Stimulated activated CD4-positive, alpha-beta T cell treated with anti-CD3 and anti-CD28 coated beads, Interleukin-1b, Interleukin-23, amount 100 ng/mL, for 24 hours (primary cell): ENCODE results near the gene ELFN2.

Experiments used
- DNase-seq, 4 experiments: peaks; one replicate each; pipeline ENCODE4 v3.0.0-alpha.2; 2020; ENCODE audit warnings: low read depth in 4 of 4, low spot score in 1 of 4

The ELFN2 gene

DNA sequence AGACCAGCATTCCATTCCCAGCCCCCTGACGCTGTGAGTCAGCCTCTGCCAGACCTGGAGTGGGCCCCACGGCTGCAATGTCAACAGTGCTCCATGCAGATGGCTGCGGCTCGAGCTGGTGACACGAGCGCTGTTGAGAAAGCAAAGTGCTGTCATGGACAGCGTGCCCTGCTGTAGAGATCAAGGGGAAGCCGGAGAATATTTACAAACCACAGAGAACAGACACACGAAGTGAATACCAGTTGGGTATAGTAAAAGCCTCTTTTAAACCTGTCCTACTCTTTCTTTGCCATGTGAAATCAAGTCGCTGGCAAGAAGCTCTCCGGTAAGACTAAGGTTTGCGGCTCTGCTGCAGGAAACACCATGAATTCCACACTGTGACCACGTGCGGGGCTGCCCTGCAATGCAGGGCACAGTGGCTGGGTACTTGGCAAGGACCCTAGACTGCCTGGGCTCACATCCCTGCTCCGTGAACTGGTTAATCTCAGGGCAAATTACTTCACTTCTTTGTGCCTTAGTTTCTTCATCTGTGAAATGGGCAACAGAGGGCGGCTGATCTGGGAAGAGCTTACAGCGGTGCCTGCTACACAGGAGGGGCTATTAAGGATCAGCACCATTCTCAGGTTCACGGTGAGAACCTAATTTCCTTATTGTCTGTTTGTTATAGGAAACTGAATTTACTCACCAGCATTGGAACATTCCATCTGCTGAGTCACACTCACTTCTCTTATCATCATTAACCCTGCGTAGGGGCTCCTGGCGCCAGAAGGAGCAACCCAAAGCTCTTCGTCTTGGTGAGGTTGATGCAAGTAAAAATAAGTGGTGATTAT is 27.8 kb upstream of the ELFN2 start:
- no peak for DNase-seq

DNA sequence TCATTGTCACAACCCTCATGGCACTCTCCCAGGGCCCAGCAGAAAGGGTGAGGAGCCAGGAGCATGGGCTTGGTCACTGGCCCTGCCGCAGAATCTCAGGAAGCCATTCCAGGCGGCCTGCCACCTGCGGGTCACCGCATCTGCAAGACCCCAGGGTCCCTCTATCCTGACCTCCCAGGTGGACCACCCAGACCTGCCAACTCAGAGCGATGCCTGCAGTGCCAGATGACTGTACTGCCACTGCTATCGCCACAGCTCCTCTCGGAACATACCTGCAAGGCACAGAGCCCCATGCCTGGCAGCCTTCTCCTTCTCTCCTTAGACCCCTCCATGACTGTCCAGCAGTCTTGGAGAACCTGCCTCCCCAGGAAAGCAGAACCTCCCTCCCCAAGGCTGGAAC is 26.4 kb upstream of the ELFN2 start:
- no peak for DNase-seq

DNA sequence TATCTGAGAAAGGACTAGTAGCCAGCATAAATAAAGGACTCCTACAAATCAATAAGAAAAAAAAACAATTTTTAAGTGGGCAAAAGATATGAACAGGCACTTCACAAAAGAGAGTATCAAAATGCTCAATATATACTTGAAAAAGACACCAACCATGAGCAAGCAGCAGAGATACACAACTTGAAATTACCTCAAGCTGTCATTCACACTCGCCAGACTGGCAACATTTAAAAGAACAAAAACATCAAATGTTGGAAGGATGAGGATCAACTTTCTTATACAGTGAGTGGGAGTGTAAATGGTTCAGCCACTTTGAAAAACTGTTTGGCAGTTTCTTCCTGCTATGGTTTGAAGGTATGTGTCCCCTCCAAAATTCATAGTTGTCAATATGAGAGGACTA is 23.9 kb upstream of the ELFN2 start:
- DNase-seq: no peak

DNA sequence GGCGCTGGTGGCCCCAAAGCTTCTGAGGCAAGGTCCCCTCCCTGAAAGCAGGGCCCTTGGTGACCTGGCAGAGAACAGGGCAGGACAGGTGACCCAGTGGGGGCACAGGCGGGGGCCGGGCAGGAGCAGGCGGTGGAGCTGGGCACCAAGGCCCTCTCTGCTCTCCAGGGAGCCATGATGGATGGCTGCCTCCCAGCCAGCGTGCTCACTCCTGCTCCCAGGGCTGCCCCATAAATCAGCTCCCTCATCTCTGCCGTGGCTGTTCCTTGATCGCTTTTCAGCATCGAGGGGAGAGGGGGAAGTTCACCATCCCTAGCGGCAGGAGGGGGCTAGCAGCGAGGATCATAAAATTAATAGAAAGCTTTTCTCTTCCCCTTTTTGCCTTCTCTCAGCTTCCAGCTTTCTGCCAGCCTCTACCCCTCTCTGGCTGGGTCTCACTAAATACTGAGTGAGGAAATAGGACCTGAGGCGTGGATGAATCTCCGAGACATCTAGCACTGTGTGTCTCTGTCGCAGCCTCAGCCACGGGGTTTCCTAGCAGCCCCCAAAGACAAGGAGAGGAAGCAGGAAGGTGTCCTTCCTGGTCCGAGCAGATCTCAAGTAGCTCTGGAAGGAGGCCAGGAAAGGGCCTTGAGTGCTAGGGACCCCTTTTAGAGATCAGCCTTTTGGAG is 22.2 kb upstream of the ELFN2 start:
- no peak for DNase-seq

DNA sequence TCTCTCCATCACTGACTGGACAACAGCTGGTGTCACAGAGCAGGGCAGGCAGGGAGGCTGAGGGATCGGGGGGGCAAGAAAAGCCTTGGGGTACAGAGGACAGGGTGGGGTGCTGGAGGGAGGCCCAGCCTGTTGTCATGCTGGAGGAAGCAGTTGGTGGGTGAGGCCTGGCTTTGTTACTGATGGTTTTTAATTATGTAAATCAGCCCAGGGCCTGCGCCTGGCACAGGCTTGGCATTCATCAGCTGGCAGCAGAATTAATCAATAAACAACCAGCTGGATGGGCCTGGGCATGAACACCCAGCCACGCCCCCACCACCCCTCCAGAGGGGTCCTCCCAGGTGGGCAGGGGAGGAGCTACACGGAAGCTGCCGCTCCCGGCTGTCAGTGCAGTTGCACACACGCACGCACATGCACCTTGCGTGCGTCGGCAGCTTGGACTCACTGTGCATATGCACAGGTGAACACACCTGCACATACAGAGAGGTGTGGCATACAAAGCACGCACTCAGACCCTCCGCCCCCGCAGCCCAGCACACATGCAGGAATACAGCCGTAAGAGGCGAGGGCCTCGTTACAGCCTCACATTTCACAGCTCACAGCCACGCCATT is 21.3 kb upstream of the ELFN2 start:
- no peak for DNase-seq

DNA sequence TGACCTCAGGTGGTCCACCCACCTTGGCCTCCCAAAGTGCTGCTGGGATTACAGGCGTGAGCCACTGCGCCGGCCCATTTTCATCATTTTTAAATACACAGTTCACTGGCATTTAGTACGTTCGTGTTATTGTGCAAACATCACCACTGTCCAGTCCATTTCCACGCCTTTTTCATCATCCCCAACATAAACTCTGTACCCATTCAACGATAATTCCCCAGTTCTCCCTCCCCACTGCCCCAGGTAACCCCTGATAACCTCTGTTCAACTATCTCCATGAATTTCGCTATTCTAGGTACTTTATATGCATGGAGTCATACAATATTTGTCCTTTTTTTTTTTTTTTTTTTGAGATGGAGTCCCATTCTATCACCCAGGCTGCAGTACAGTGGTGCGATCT is 18.2 kb upstream of the ELFN2 start:
- no peak for DNase-seq

DNA sequence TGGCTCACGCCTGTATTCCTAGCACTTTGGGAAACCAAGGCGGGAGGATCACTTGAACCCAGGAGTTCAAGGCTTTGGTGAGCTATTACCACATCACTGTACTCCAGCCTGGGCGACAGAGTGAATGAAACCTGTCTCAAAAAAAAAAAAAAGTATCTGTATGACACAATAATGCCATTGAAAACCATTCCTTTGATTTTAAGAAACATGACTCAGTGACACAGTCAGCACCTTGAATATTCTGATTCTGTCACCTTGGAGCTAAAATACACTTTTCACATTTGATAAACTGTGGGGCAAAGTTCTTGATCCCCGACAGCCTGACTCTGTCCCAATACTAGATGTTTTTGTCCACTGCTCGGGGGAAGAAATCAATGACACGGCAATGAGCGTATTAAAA is 16.7 kb upstream of the ELFN2 start:
- DNase-seq: no peak

DNA sequence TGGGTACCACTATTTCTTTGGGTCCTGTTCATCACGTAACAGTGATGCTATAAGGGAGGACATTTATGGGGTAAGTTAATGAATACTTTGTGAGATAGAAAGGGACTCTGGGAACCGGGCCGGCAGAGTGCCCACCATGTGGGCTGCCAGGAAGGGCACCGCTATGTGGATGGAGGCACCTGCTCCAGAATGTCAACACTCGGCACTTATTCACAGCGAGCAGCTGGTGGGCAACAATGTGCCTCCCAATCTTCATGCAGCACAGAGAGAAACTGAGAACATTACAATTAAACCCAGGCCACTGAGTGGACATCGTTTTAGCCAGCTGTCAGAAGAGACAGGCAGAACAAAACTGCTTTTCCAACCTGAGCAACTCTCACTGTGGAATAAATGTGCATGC is 15.8 kb upstream of the ELFN2 start:
- DNase-seq: no peak

DNA sequence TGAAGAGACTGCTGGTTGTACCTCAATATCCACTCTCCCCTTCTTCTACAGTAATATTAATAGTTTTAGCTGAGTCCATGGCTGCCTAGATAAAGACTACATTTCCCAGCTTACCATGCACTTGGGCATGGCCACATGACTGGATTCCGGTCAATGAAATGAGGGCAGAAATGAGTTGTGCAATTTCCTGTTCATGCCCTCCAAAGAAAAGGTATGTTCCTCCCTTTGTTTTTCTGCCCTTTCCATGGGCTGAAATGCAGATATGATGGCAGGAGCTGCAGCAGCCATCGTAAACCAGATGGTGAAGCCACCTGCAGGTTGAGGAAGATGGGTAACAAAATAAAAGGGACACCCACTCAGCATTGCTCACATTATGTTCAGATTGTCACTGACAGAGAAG is 15.3 kb upstream of the ELFN2 start:
- DNase-seq: no peak

DNA sequence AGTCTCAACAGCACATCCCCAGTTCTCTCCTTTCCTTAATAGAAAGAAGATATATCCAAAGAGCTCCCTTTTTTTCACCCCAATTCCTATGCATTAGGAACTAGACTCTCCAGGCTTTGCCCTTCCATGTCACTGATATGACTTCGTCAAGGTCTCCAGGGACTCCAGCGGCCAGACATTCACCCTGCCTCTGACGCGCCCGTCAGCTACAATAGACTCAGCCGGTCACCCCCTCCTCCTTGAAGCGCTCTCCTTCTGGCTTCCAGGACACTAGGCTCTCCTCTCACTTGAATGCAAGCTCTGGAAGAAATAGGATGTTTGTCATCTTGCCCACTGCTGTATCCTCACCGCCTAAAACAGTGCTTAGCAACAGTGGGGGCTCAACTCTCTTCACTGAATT is 14.9 kb upstream of the ELFN2 start:
- no peak for DNase-seq

DNA sequence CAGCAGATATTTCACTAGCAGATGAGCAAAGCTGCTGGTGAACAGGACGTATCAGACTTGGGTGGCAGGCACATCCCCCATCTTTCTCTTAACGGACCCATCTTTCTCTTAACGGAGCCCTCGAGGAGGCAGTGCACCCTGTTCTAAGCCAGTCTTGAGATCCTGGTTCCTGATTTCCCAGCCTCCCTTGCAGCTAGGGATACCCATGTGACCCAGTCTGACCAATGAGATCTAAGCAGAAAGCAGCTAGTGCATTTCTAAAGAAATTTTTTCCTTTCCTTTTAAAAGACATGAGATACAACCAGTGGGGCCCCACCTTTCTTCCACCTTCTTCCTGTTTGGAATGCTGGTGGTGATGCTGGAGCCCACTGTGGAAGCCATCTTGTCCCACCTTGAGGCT is 13.6 kb upstream of the ELFN2 start:
- no peak for DNase-seq

DNA sequence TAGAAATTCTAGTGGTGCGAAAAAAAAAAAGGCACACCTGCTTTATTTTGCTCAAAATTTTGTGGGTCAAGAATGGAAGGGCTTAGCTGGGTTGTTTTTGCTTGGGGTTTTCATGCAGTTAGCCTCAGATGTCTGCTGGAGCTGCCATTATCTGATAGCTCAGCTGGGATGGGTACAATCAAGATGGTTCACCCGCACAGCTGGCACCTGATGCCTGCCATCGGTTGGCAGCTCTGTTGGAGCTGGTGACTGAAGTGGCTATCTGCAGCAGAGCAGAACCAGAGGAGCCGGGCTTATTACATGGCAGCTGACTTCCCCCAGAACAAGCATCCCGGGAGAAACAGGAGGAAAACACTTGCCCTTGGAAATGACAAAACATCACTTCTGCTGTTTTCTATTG is 12.1 kb upstream of the ELFN2 start:
- DNase-seq: no peak

DNA sequence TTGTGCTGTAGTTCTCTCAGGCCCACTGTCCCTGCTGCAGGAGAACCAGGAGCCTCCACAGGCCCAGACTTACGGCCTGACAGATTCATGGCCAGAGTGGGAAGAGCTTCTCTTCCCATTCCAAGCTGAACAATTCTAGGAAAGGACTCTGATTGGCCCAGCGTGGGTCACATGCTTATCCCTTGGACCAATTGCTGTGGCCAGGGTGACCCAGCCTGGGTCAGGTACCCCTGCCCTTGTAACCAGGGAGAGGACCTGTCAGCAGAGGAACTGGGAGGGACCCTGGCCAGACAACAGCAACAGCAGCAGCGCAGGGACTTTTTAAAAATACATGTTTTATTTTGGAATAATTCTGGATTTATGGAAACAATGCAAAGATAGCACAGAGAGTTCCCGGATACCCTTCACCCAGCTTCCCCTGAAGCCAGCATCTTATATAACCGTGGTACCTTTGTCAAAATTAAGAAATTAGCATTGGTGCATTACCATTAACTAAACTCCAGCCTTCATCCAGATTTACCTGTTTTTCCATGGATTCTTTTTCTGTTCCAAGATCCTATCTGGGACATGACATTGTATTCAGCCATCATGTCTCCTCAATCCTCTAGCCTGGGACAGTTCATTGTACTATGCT is 8.8 kb upstream of the ELFN2 start:
- DNase-seq: no peak

DNA sequence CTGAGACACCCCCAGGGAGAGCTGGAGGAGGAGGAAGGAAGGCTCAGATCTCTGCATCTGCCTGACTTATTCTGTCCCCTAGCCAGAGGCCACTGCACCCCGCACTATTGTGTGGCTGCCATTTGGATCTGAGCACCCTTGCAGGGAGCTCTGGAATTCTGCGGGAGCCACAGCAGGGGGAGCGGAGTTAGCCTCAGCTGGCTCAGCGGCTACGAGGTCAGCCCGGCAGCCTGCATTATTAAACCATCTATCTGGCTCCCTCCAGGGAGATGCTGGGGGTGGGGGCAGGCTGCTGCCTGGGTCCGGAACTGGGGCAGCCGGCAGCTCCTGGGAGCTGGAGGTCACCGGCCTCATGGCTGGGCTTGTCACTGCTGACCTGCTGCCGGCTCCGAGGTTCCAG is 6.5 kb upstream of the ELFN2 start:
- no peak for DNase-seq

DNA sequence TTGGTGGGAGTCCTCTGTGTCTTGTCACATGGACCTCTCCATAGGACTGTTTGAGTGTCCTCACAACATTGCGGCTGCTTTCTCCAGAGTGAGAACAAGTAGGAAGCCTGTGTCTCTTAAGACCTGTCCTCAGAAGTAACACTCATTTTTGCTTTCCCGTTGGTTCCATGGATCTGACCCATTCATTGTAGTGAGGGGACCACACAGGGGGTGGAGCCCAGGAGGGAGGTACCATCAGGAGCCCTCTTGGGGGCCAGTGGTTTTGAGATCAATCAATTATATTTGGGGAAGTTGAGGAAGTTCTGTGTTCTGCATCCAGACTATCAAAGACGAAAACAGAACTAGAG is 5.4 kb upstream of the ELFN2 start:
- no peak for DNase-seq

DNA sequence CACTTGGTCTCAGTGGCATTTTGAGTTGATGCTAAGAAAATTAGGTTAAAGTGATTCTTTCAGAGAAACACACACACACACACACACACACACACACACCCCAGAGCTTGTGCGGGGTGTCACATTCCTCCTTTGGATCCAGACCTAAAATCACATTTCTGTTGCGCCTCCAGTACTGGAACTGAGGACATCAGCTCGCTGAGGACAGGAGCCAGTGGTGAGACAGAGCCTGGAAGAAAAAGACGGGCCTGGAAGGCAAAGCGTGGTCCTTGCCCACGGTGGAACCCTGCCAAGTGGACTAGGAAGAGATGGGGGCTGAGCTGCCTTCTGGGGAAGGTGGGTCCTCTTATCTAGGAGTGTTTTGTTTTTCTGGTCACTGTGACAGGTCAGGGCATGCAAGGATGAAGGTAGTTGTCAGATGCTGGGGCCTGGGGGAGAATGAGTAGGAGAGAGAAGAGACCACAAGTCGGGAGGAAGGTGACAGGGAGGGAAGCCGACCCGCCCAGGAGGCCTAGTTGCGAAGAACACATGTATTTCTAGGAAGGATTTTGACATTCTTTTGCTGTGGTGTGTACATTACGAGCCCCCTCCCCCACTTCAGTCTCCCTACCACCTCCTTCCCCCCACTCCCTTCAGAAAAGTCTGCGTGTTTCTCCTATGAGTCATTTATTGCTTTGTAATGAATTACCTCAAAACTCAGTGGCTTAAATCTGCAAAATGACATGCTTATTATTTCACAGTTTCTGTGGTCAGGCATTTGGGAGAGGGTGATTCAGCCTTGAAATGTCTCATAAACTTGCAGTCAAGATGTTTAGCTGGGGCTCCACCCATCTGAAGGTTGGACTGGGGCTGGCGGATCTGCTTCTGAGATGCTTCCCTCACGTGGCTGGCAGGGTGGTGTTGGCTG is 4.8 kb upstream of the ELFN2 start:
- peak in 2 of 4 experiments; percentile 18 to 46 for DNase-seq

DNA sequence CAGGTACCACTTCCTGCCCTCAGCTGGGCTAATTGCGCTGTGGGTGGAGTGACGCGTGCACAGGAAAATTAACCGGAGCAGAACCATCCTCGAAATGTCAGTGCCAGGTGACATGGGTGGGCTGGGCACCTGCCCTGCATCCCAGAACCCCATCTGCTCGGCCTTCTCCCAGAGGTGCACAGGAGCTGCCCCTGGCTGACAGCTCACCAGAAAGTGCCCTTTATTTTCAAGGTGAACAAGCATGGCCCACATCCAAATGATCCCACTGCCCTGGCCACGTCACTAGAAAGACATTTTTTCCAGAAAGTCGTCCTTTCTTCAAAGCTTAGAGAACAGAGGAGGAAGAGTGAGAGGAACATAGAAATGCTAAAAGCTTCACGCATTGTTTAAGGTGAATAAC is 4.1 kb upstream of the ELFN2 start:
- no peak for DNase-seq

DNA sequence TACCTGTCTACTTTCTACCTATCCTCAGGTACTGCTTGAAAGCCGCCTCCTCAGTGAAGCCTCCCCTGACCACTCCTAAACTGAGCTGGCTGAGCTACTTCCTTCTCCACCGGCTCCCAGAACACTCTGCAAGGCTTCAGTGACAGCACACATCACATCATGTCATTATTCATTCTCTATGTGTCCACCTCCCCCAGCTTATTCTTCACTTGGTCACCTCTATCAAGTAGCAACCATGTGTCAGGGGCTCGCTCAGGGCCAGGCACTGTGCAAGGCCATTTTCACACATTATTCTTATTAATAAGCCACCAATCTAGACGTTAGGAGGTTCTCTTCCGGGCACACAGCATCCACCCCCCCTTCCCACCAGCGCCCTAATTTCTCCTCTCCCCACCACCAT is 3.7 kb upstream of the ELFN2 start:
- DNase-seq: no peak

DNA sequence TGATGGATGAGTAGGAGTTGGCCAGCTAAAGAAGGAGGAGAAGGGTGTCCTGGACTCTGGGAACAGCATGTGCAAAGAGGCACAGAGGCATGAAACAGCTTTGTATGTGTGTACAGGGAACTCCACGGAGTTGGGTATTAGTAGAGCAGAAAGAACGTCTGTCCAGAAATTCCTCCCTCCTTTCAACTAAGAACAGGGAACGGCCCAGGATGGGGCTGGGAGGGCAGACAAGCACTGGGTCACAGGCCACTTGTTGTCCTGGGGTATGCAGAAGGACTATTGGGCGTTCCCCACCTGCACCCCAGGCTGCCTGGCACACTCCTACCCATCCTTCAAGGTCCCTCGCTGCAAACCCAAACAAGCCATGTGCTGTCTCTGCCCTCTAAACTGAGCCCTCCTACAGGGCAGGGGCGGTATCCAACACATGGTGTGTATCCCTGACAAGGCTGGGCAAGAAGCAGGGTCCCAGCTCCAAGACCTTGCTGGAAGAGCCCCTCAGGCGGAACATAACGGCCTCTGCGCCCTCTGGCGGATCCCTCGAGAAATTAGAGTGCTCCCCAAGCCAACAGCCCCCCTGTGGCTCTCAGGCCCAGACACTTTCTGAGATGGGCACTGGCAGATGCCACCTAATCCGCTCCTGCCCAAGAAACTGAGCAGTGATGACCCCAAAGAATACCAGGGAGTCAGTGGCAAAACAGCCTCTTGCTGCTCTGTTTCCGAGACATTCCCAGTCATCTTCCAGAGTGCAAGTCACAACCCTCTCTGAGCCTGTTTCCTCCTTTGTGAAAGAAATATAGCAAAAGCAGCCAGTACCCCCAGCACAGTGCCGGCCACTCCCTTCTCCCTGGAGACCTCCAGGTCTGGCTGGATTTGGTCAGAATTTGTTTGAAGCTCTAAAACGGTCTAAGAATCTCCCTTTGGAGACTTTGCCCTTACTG is 1.6 kb upstream of the ELFN2 start:
- DNase-seq: peak; percentile 15 to 39 (median 34)
